Measurements from ENCODE around the gene CAMTA1.
"Not testable (repeated sequence)": the region's sequence is repeated elsewhere in the genome, so short reads cannot be mapped to it uniquely, and the experiment has no call there.

CAMTA1 gene

DNA sequence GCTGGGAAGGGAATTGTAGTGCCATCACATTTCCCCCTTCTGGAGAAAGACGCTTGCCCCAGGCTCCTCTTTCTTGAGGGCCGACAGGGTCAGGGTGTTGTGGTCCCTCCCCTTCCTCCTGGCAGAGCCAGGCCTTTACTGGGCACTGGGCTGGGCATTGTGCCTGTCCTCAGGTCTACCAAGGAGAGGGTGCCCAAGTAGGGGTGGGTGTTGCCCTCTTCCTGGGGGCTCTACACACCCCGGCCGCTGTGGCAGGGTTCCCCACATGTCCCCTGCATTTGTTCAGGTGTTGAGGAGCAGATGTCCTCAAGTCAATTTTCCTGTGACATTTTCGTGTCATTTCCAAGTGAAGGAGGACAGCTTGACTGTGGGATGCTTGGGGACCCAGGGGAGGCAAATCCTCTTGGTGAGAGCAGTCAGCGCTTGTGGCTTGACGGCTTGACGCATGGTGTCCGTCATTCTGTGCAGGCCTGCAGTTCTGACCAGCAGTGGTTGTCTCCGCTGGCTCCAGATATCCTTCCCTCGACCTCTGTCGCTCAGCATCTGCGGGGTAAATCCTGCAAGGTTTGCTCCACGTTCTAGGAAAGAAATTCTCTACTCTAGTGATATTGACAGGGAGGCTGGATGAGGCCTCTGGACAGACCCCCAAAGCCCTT lies 804.0 kb downstream of the CAMTA1 start:
- no peak for DNase-seq (ENCODE audit: low read depth)

GRCh38 chr1:7589774-7590425 lies 804.6 kb downstream of the CAMTA1 start:
- DNase-seq (ENCODE audit: low read depth) = no peak

DNA sequence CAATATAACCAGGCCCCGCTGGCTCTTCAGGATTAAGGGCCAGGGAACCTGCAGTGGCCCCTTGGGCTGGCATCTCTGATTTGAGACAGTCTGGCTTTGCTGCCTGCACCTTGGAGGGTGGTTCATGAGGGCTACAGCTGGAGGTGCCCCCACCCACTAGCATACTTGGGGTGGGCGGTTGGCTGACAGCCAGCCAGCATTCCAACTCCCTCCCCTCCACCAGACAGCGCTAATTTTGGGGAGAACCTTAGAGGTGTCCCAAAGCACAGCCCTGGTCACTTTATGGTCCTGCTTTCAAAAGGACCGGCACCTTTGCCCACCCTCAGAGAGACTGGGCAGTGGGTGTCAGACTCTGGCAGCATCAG lies 805.2 kb downstream of the CAMTA1 start:
- DNase-seq (ENCODE audit: low read depth) = no peak

DNA sequence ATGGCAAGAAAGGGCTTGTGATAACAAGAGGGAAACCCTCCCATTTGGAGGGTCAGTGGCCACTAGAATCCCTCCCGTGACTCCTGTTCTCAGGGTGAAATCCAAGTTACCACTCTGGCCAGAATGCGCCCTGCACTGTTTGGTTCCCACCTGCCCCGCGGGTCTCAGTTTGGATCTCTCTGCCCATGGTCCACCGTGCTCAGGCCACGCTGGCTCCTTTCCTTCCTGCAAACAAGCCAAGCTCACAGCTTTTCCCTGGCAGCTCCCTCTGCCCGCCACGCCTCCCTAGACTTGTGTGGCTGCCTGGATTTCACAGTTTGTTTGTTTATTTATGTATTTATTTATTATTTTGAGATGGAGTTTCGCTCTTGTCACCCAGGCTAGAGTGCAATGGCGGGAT lies 806.3 kb downstream of the CAMTA1 start:
- DNase-seq (ENCODE audit: low read depth) = no peak

- no peak for DNase-seq (ENCODE audit: low read depth)
Observed at GRCh38 chr1:7592120-7592798, 807.0 kb downstream of the CAMTA1 start.

- no peak for DNase-seq (ENCODE audit: low read depth)
Observed at GRCh38 chr1:7594002-7594713, 808.9 kb downstream of the CAMTA1 start.

DNA sequence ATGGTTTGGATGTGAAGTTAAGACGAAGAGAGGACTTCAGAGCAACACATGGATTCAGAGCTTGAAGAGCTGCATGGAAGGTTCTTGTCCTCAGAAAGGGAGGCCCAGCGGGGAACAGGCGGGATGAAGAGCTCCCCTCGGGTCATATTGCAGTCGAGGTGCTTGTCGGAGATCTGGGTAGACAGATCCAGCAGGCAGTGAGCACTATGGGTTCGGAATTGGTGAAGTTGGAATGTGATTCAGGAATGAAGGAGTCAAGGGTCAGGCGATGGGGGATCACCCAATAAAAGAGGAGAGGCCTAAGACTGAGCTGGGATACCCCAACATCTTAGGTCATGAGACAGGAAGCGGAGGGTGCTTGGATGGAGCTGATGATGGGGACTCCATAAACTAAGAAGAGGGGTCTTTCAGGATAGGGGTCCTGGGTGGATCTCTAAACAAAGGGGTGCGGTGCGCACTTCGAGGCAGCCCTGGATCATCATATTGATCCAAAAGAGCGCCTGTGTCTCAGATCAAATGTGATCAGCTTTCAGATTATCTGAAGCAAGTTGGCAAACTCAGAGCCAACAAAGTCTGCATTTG lies 809.6 kb downstream of the CAMTA1 start:
- DNase-seq (ENCODE audit: low read depth) = no peak

GRCh38 chr1:7595336-7595735 lies 810.1 kb downstream of the CAMTA1 start:
- no peak for DNase-seq (ENCODE audit: low read depth)

DNA sequence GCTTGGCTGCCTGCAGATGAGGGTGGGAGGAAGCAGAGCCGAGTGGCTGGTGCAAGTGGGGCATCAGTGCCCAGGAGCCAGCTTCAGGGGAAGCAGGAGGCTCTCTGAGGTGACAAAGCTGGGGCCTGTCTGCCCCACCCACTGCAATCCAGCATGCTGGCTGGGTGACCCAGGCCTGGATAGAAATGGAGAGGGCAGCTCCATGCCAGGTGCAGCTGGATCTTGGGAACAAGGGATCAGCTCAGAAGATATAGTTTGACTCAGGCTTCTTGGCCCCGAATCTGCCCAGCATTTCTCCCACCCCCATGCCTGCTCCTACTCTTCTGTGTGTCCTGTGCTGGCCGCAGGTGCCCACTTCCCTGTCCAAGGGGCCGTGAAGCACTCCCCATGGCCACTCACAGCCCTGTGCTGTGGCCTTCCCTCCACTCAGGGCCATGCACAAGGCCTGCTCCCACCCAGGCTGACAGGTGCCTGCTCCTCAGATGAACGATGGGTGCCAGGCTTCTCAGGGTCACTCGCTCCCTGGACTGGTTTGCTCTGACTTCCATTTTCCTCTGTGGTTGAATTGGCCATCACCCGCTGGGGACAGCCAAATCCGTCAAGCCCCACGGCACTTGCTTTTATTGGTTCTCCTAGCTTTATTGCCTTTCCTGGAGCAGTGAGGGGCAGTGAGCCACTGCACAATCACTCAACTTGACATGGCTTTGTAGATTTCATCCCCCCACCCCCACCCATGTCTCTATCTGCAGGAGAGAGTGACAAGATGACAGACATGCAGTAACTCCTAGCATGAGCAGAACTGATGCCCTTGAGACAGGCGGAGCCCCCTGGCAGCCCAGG lies 811.1 kb downstream of the CAMTA1 start:
- DNase-seq (ENCODE audit: low read depth) = no peak

DNA sequence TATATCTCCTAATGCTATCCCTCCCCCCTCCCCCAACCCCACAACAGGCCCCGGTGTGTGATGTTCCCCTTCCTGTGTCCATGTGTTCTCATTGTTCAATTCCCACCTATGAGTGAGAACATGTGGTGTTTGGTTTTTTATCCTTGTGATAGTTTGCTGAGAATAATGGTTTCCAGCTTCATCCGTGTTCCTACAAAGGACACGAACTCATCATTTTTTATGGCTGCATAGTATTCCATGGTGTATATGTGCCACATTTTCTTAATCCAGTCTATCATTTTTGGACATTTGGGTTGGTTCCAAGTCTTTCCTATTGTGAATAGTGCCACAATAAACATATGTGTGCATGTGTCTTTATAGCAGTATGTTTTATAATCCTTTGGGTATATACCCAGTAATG lies 812.8 kb downstream of the CAMTA1 start:
- not testable (repeated sequence) for DNase-seq (ENCODE audit: low read depth)

DNA sequence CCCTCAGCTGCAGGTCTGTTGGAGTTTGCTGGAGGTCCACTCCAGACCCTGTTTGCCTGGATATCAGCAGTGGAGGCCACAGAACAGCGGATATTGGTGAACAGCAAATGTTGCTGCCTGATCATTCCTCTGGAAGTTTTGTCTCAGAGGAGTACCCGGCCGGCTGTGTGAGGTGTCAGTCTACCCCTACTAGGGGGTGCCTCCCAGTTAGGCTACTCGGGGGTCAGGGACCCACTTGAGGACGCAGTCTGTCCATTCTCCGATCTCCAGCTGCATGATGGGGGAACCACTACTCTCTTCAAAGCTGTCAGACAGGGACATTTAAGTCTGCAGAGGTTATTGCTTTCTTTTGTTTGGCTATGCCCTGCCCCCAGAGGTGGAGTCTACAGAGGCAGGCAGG lies 819.7 kb downstream of the CAMTA1 start:
- not testable (repeated sequence) for DNase-seq (ENCODE audit: low read depth)

- DNase-seq (ENCODE audit: low read depth) = no peak
Observed at GRCh38 chr1:7606096-7606495, 820.8 kb downstream of the CAMTA1 start.

- no peak for DNase-seq (ENCODE audit: low read depth)
Observed at GRCh38 chr1:7607097-7607496, 821.8 kb downstream of the CAMTA1 start.

DNA sequence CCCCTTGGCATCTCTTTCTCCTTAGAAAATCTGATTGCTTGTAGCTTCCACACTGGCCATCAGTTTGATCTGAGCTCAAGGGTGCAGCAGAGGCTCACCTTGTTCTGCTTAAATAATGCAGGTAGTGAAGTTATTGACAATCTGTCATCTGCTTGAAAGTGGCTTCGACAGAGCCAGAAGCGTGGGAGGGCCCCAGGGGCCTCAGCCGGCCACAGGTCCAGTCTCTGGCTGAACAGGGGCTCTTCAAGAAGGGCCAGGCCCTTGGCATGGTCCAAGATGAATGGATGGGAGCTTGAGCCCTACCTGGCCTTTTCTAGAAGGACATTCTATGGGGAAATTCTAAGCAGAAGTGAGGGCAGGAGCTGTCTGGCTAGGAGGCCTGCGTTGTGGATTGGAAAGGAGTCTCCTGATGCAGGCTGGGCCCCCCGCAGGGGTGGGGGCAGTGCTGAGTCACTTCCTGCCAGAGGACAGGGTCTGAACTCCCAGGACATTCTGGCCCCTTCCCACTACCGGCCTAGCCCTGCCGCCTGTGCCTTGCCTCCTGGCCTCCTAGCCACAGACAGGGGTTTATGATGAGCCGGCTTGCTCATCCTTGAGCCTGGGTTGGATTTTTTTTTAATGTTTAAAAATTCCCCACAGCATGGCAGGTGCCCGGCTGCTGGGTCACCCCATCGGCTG lies 823.5 kb downstream of the CAMTA1 start:
- DNase-seq (ENCODE audit: low read depth) = no peak

GRCh38 chr1:7609311-7609994 lies 824.2 kb downstream of the CAMTA1 start:
- DNase-seq (ENCODE audit: low read depth) = no peak

DNA sequence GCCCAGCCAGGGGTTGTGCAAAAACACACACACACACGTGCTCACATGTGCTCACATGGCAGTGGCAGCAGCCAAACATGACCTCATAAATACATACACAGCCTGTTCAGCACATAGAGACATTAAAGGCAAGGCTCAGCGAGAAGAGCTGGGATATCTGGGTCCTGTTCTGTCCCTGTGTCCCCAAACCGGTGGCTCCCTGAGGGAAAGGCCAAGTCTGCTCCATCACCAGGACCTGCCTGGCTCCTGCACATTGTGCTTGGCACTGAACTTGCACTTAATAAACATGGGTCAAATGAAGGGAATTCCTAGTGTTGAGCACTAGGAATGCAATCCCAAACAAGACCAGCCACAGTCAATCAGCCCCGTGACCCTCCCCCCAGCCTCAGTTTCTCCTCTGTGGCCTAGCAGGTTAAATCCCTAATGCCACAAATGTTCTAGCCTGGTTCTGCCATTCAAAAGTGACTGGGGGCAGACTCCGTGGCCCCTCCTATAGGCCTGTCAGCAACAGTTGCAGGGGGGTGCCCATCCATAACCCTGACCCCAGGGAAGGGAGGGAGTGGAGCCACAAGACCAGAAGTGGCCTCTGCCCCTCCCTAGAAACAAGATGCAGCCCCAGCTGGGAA lies 825.0 kb downstream of the CAMTA1 start:
- no peak for DNase-seq (ENCODE audit: low read depth)

- no peak for DNase-seq (ENCODE audit: low read depth)
Observed at GRCh38 chr1:7610936-7611335, 825.7 kb downstream of the CAMTA1 start.

DNA sequence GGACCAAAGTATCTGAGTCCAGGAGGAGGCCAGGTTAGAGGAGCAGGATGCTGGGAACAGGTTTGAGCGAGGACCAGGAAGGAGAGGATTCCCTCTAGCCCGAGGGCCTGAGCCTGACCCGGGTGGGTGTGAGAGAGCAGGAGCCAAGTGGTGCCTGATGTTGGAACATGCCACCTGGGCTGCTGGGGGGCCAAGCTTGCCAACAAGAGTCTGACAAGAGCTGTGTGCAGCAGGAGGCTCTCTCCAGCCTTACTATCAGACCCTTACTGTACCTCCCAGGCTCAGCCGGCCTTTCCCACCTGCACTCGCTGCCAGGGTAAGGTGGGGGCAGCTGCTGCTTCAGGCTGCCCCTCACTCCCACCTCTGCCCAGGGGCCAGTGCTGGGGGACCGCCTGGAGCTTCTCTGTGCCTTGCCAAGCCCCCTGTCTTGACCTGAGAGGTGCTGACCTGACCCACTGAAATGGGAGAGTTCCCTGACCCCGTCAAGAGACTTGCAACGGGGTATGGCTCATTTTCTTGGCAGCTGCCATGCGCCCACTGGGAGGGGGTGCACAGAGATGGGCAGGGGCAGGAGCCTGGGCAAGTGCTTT lies 826.3 kb downstream of the CAMTA1 start:
- no peak for DNase-seq (ENCODE audit: low read depth)

GRCh38 chr1:7613106-7613850 lies 828.0 kb downstream of the CAMTA1 start:
- no peak for DNase-seq (ENCODE audit: low read depth)
